GM12878 (cell line): ENCODE measurements around the gene MDK. TPM values are rescaled to one million over a fixed set of nuclear protein-coding genes. Genes with fewer than 3 reads are reported as not detected.

Experiments
- ASH2L ChIP-seq: fragments of 300-600, 200-600 bp; sonication (generic); IDR thresholded peaks from 2 replicates; pipeline ENCODE4 v1.6.1; 2017; ENCODE audit warnings: low read depth, mild to moderate bottlenecking, borderline replicate concordance
- ATF7 ChIP-seq: fragments of 450-650 bp; IDR thresholded peaks from 2 replicates; pipeline ENCODE4 v1.6.1; 2016; ENCODE audit warnings: low read depth, mild to moderate bottlenecking
- BHLHE40 ChIP-seq, 2 experiments: fragments of 450-650 bp in 1 of 2; IDR thresholded peaks; 2 replicates each; pipeline ENCODE4 v1.6.1; 2011 to 2017; ENCODE audit warnings: low read depth in 2 of 2, borderline replicate concordance in 1 of 2, improper control_type of control experiment in 1 of 2, low read length in 1 of 2, mild to moderate bottlenecking in 1 of 2
- FOXM1 ChIP-seq: IDR thresholded peaks from 2 replicates; pipeline ENCODE4 v1.6.1; 2012; ENCODE audit warnings: low read depth, mild to moderate bottlenecking, inconsistent platforms, low read length, moderate library complexity
- KLF5 ChIP-seq: fragments of 450-650 bp; IDR thresholded peaks from 2 replicates; pipeline ENCODE4 v1.6.1; 2014; ENCODE audit warnings: mild to moderate bottlenecking; ENCODE audit not compliant: partially characterized antibody
- LARP7 ChIP-seq: fragments of 450-650 bp; IDR thresholded peaks from 2 replicates; pipeline ENCODE4 v1.6.1; 2017; ENCODE audit warnings: mild to moderate bottlenecking
- MTA3 ChIP-seq: IDR thresholded peaks from 2 replicates; pipeline ENCODE4 v1.6.1; 2012; ENCODE audit warnings: low read length, inconsistent platforms, borderline replicate concordance
- NFYB ChIP-seq: IDR thresholded peaks from 2 replicates; pipeline ENCODE4 v1.6.1; 2011; ENCODE audit warnings: low read depth, mild to moderate bottlenecking, low read length, improper control_type of control experiment, moderate library complexity; ENCODE audit not compliant: insufficient read depth
- NRF1 ChIP-seq: conservative IDR thresholded peaks from 2 replicates; pipeline ENCODE4 v1.6.1; 2011; ENCODE audit warnings: mild to moderate bottlenecking, low read depth, low read length, improper control_type of control experiment
- SMAD1 ChIP-seq: fragments of 450-650 bp; IDR thresholded peaks from 2 replicates; pipeline ENCODE4 v1.6.1; 2018; ENCODE audit warnings: mild to moderate bottlenecking, low read depth; ENCODE audit not compliant: partially characterized antibody
- TAF1 ChIP-seq: IDR thresholded peaks from 2 replicates; pipeline ENCODE4 v1.6.1; 2011; ENCODE audit warnings: mild to moderate bottlenecking, low read depth, low read length, borderline replicate concordance
- TARDBP ChIP-seq: IDR thresholded peaks from 2 replicates; pipeline ENCODE4 v1.6.1; 2016; ENCODE audit warnings: borderline replicate concordance
- TCF7 ChIP-seq: IDR thresholded peaks from 2 replicates; pipeline ENCODE4 v1.6.1; 2014; ENCODE audit warnings: antibody characterized with exemption, borderline replicate concordance
- ZNF384 ChIP-seq: IDR thresholded peaks from 2 replicates; pipeline ENCODE4 v1.6.1; 2012; ENCODE audit warnings: low read depth, mild to moderate bottlenecking, low read length, improper control_type of control experiment, borderline replicate concordance
- polyA plus RNA-seq, 11 experiments: library from polyadenylated mRNA; depleted of rRNA in 4 of 11; unstranded in 6 of 11; stranded (reverse) in 5 of 11; fragments of >200 nt; fragmentation: Nextera tagmentation in 4 of 11; fragmentation: Illumina TruSeq in 1 of 11; extraction: Ambion mirVana in 4 of 11; extraction: Trizol in 1 of 11; gene quantifications; 1 replicate in 1 of 11; 2 replicates in 10 of 11; pipeline versions ENCODE4 v1.2.1 to v1.2.3, GENCODE V29; 2011 to 2016; ENCODE audit warnings: inconsistent platforms in 2 of 11, missing spikeins in 2 of 11, low read depth in 1 of 11
- total RNA-seq, 4 experiments: library from RNA; depleted of rRNA in 3 of 4; stranded (reverse); fragments of >200 nt in 3 of 4; fragmentation: Illumina TruSeq in 1 of 4; extraction: Trizol in 1 of 4; gene quantifications; 2 replicates each; pipeline versions ENCODE4 v1.2.1 to v1.2.3, GENCODE V29; 2013 to 2021
- TF ChIP-seq, protein P1 (sequence below): fragments of 450-650 bp; IDR thresholded peaks from 2 replicates; pipeline ENCODE4 v1.6.1; 2017; ENCODE audit warnings: borderline replicate concordance
- TF ChIP-seq, protein P2 (sequence below): fragments of 150-350 bp; IDR thresholded peaks from 2 replicates; pipeline ENCODE4 v1.6.1; 2016; ENCODE audit warnings: low read depth, low read length
- TF ChIP-seq, protein P3 (sequence below): IDR thresholded peaks from 2 replicates; pipeline ENCODE4 v1.6.1; 2011; ENCODE audit warnings: low read depth, low read length, improper control_type of control experiment, borderline replicate concordance

The MDK gene
- total and polyA plus RNA-seq, 10 of the 15 experiments (the other 5 are each of a cell fraction or from before 2014, with no cell fraction given): 0.77 to 17.8 (median 9.9) TPM

DNA sequence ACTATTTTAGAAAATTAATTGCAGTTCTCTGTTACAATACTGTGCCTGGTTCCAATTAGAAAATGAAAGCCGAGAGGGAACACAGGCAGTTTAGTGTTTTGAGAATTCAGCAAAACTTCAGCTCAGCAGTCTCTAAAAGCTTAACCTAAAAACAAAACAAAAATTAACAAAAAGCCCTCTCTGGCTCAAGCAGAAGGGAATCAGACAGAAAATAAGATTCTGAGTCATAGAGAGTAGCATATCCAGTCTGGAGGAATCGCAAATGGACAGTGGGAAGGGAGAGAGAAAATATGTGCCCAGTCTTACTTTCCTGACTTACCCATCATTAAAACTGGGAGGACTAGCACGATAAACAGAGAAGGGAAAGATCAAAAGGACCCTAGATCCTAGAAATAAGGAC, 48.2 kb downstream of the MDK start (continued):
- TF ChIP-seq, protein P1, sequence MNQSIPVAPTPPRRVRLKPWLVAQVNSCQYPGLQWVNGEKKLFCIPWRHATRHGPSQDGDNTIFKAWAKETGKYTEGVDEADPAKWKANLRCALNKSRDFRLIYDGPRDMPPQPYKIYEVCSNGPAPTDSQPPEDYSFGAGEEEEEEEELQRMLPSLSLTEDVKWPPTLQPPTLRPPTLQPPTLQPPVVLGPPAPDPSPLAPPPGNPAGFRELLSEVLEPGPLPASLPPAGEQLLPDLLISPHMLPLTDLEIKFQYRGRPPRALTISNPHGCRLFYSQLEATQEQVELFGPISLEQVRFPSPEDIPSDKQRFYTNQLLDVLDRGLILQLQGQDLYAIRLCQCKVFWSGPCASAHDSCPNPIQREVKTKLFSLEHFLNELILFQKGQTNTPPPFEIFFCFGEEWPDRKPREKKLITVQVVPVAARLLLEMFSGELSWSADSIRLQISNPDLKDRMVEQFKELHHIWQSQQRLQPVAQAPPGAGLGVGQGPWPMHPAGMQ: no peak
- TF ChIP-seq ASH2L (no peak), BHLHE40 (IDR thresholded peaks at IDR 0.05; ENCODE audit: borderline replicate concordance in 1 of 2, low read depth in 2 of 2, low read length in 1 of 2) (no peak), ZNF384 (no peak), SMAD1 (no peak), FOXM1 (no peak), KLF5 (no peak), MTA3 (no peak), TAF1 (no peak), NFYB (no peak), LARP7 (no peak), TCF7 (no peak), ATF7 (no peak), NRF1 (no peak), TARDBP (no peak)
- TF ChIP-seq, protein P2, sequence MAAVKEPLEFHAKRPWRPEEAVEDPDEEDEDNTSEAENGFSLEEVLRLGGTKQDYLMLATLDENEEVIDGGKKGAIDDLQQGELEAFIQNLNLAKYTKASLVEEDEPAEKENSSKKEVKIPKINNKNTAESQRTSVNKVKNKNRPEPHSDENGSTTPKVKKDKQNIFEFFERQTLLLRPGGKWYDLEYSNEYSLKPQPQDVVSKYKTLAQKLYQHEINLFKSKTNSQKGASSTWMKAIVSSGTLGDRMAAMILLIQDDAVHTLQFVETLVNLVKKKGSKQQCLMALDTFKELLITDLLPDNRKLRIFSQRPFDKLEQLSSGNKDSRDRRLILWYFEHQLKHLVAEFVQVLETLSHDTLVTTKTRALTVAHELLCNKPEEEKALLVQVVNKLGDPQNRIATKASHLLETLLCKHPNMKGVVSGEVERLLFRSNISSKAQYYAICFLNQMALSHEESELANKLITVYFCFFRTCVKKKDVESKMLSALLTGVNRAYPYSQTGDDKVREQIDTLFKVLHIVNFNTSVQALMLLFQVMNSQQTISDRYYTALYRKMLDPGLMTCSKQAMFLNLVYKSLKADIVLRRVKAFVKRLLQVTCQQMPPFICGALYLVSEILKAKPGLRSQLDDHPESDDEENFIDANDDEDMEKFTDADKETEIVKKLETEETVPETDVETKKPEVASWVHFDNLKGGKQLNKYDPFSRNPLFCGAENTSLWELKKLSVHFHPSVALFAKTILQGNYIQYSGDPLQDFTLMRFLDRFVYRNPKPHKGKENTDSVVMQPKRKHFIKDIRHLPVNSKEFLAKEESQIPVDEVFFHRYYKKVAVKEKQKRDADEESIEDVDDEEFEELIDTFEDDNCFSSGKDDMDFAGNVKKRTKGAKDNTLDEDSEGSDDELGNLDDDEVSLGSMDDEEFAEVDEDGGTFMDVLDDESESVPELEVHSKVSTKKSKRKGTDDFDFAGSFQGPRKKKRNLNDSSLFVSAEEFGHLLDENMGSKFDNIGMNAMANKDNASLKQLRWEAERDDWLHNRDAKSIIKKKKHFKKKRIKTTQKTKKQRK: no peak
- TF ChIP-seq, protein P3, sequence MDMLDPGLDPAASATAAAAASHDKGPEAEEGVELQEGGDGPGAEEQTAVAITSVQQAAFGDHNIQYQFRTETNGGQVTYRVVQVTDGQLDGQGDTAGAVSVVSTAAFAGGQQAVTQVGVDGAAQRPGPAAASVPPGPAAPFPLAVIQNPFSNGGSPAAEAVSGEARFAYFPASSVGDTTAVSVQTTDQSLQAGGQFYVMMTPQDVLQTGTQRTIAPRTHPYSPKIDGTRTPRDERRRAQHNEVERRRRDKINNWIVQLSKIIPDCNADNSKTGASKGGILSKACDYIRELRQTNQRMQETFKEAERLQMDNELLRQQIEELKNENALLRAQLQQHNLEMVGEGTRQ: no peak
- TF ChIP-seq, all 136 proteins: peak for 0
